Natural killer cell treated with Interleukin-12 subunit alpha and Interleukin-12 subunit beta and Interleukin-15 and Interleukin-18, amount 100 ng/mL, for 72 hours (primary cell): Measurements from ENCODE around the gene SYT8. TPM values are rescaled to one million over a fixed set of nuclear protein-coding genes. Genes with fewer than 3 reads are reported as not detected.

ENCODE experiments used
- ATAC-seq, 2 donors: fragments of 150-1000 bp; cut with Tn5 transposase in 1 of 2; sonication (Bioruptor Pico), chemical (Tn5 transposase) in 1 of 2; 2 replicates each; pipeline ENCODE4 v1.10.0; 2021
- DNase-seq: peaks from one replicate; pipeline ENCODE4 v3.0.0; 2022; ENCODE audit warnings: low spot score
- H3K27ac Mint-ChIP-seq, 2 donors: 1 replicate in 1 of 2; 2 replicates in 1 of 2; pipeline ENCODE4 v1.8.0; 2022; ENCODE audit warnings: mixed read lengths in 2 of 2, mild to moderate bottlenecking in 1 of 2, moderate library complexity in 1 of 2
- H3K27me3 Mint-ChIP-seq, 2 donors: 1 replicate in 1 of 2; 2 replicates in 1 of 2; pipeline ENCODE4 v1.8.0; 2022; ENCODE audit warnings: mixed read lengths in 2 of 2
- H3K36me3 Mint-ChIP-seq: one replicate; pipeline ENCODE4 v1.8.0; 2022; ENCODE audit warnings: mixed read lengths
- H3K4me1 Mint-ChIP-seq, 2 donors: 1 replicate in 1 of 2; 2 replicates in 1 of 2; pipeline ENCODE4 v1.8.0; 2022; ENCODE audit warnings: low read depth in 2 of 2, mixed read lengths in 2 of 2, mild to moderate bottlenecking in 1 of 2
- H3K4me3 Mint-ChIP-seq: one replicate; pipeline ENCODE4 v1.8.0; 2022; ENCODE audit warnings: mixed read lengths
- H3K9me3 Mint-ChIP-seq: 2 replicates; pipeline ENCODE4 v1.8.0; 2022; ENCODE audit warnings: mixed read lengths
- total RNA-seq, 2 donors: library from RNA; stranded (reverse); gene quantifications; one replicate each; pipeline ENCODE4 v1.2.3, GENCODE V29; 2022

SYT8 gene
- total RNA-seq, 2 donors from 2014 or later: not detected

DNA sequence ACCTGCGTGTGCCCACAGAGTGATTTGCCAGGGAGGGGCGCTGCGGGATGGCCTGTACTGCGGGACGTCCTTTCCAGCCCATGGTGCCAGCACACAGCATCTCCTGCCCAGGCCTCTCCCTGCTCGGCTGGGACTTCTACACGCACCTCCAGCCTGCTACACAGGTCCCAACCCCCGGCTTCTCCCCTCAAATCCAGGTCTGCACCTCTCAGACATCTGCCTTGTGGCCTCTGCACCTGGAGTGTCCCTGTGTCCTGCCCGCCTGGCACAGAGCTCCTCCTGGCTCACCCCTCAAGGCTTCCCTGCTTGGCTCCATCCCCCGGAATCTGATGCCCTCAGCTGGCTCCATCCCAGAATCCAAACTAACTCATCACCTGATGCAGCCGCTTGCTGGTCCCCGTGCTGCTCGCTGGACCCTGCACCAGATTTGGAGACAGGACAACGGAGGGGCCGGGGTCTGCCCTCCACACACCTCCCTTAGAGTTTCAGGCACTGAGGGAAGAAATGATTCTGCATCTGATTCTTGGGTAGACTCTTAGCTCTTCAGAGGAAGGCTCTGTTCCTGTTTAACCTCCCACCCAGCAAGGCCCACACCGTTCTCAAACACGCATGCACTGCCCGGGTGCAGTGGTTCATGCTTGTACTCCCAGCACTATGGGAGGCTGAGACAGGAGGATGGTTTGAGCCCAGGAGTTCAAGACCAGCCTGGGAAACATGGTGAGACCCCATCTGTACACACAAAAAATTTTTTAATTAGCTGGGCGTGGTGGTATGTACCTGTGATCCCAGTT lies 14.0 kb downstream of the SYT8 start:
- peaks cover 0 to 6% of the 10 kb centered on the region in 2 donors for H3K27me3 Mint-ChIP-seq
- ATAC-seq: no peak
- H3K36me3 Mint-ChIP-seq: no peaks in the 10 kb centered on the region
- peaks cover 46 to 62% of the 10 kb centered on the region in 2 donors for H3K4me1 Mint-ChIP-seq
- no peak for DNase-seq
- H3K27ac Mint-ChIP-seq: peak overlapping the region; percentile 54 to 90
- no peaks in the 10 kb centered on the region for H3K9me3 Mint-ChIP-seq
- peak overlapping the region; percentile 37 for H3K4me3 Mint-ChIP-seq

DNA sequence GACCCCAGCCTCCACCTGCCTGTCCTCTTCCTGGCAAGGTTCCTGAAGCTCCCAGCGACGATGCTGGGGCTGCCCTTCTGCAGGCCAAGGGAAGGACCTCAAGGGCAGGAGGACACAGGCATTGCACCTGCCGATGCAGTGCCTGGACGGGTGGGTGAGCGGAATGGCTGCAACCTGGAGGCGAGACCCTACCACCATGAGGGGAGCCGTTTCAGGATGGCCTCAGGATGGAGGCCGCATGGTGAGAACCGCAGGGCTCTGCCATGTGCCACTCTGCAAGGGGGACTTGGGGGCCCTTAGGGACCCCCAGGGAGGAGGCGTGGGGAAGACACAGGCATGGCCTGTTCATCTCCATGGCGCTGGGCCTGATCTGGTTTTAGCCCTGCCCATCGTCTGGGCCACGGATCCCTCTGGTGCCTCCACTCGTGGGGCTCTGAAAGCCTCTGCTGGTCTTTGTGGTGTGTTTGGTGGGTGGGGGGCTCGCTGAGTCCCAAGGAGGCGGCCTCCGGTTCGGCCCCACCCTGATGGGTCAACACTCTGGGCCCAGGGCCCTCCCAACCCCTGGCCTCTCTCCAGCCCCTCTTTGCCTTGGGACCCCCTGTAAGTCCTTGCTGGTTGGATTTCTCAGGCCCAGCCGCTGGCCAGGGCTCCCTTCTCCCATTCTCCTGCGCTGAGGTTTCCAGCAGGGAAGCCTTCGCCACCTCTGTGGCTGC lies 16.8 kb downstream of the SYT8 start:
- H3K4me1 Mint-ChIP-seq: peaks cover 44 to 47% of the 10 kb centered on the region in 2 donors
- no peaks in the 10 kb centered on the region for H3K9me3 Mint-ChIP-seq
- DNase-seq (no peak), ATAC-seq (no peak)
- no peaks in the 10 kb centered on the region for H3K36me3 Mint-ChIP-seq
- no peaks in the 10 kb centered on the region for H3K27me3 Mint-ChIP-seq
- H3K4me3 Mint-ChIP-seq: peak overlapping the region; percentile 93
- peak overlapping the region; percentile 91 to 99 for H3K27ac Mint-ChIP-seq

DNA sequence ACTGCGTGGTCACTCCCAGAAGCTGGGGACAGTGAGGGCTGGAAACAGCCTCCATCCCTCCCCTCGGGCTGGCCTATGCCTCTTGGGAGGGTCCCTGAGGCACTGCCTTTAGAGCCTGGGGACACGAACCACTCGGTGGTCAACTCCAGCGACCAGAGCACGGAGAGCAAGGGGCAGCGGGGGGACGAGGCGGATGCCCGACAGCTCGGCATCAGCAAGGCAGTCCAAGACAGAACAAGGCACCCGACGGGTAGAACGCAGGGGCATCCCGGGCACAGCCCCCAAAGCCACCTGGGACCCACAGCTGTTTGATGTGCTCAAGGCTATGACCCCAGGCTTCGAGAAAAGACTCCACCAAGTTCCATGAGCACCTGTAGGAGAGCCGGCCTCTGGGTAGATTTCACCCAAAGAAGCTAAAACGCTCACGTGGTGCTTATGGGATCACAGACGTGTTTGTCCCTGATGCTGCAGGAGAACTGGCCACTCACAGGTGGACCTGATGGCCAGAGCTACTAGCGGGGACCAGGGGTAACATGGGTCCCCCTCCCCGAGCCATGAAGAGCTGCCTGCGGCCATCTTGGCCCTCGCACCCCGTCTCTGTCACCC lies 17.6 kb downstream of the SYT8 start:
- H3K36me3 Mint-ChIP-seq: no peaks in the 10 kb centered on the region
- H3K27ac Mint-ChIP-seq: peak overlapping the region; percentile 91 to 99
- H3K9me3 Mint-ChIP-seq: no peaks in the 10 kb centered on the region
- DNase-seq: no peak
- no peaks in the 10 kb centered on the region for H3K27me3 Mint-ChIP-seq
- no peak for ATAC-seq
- peak overlapping the region; percentile 93 for H3K4me3 Mint-ChIP-seq
- peaks cover 44% of the 10 kb centered on the region in 2 donors for H3K4me1 Mint-ChIP-seq

DNA sequence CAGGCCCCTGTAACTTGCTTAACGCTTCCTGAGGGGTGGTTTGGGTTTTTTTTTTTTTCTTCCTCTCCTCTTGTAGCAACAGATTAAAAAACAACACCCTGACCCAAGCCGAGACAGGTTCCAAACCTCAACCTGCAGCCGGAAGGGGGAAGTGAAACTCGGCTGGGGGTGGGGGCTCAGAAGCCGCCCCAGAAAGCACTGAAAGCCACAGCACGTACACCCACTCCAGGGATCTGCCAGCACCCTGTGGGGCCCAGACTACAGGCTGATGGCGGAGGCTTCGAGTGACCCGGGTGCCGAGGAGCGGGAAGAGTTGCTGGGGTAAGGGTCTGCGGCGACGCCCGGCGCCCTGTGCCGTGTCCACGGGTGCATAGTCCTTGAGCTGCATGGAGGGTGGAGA lies 18.1 kb downstream of the SYT8 start, which contains the start of gene LSP1:
Gene LSP1 (plus strand): TSS at position 208 of the 400 bp plus-strand sequence. CDS start 61 bp downstream, at position 269.
- Mint-ChIP-seq H3K36me3 (no peaks in the 10 kb centered on the region), H3K4me1 (peaks cover 39 to 44% of the 10 kb centered on the region in 2 donors), H3K27ac (peak within 1 kb of the TSS; percentile 91 to 99), H3K4me3 (peak within 1 kb of the TSS; percentile 93), H3K27me3 (no peaks in the 10 kb centered on the region), H3K9me3 (no peaks in the 10 kb centered on the region)
- DNase-seq: peak; percentile 91
- ATAC-seq: peak; percentile 78 to 82

DNA sequence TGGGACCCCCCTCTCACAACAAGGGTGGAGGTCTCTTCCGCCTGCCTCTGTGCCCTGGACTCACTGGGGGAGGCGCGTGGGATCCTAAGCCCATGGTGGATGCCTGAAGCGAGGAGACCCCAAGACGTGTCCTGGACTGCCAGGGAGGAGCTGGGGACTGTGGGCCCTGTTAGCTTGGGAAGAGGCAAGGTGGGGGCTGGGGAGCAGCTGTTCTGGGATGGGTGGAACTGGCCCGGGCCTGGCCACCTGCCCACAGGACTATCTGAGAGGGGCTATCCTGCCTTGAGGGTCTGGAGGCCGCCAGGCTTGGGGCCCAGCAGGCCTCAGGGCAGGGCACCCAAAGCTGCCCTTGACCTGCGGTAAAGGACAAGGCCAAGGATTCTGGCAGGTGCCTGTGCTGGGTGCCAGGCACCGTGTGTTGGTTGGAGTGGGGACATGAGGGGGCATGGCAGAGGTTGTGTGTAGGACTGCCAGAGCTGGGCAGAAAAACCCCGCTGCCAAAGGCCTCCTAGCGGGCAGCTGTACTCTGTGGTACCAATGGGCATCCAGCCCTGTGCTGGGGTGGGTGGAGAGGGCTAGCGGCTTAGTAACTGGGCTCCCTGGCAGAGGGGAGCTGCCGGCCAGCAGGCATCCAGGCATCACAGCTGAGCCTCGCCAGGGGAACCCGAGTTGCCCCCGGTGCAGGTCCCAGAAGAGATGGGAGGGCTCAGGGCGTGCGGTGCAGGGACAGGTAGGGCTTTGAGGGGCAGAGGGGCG lies 18.8 kb downstream of the SYT8 start:
- peak overlapping the region; percentile 93 for H3K4me3 Mint-ChIP-seq
- no peaks in the 10 kb centered on the region for H3K36me3 Mint-ChIP-seq
- H3K4me1 Mint-ChIP-seq: peaks cover 36 to 44% of the 10 kb centered on the region in 2 donors
- no peaks in the 10 kb centered on the region for H3K9me3 Mint-ChIP-seq
- no peak for DNase-seq
- peak in 1 of 2 donors; percentile 4 for ATAC-seq
- no peaks in the 10 kb centered on the region for H3K27me3 Mint-ChIP-seq
- peak overlapping the region; percentile 91 to 99 for H3K27ac Mint-ChIP-seq

DNA sequence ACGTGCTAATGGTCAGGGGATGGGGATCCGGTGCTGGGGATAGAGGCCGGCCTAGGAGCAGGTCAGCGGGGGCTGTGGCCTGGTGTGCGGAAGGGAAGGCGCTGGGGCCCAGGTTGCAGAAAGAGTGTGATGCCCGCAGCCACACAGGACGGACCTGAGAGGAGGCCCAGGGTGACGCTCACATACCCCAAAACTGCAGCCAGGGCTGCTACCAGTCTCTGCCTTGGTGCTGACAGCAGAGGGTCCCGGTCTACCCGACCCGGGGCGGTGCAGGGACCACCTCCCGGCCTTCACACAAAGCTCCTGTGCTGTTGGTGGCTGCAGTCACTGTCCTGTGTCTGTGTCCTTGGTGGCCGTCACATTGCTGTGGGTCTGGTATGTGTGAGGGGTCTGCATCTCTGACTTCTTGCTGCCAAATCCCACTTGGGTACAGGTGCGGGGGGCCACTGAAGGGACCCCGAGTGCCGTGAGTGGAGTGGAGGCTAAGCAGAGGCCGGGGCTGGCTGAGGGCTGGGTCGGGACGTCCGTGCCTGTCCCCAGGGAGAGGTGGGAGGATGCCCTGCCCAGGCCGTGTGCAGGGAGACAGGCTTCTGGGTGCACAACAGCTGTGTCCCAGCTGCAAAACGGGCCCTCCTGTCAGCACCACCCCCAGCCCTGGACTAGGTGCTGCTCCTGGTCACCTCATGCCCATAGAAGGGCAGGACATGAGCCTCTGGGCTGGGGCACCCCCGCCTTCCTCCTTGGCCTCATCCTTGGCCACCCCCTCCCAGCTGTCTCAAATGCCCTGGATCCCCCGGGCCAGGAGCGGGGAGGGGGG lies 19.6 kb downstream of the SYT8 start:
- ATAC-seq (peak in 1 of 2 donors; percentile 8), DNase-seq (no peak)
- H3K27ac Mint-ChIP-seq: peak overlapping the region; percentile 91 to 99
- peaks cover 29 to 38% of the 10 kb centered on the region in 2 donors for H3K4me1 Mint-ChIP-seq
- no peaks in the 10 kb centered on the region for H3K9me3 Mint-ChIP-seq
- H3K36me3 Mint-ChIP-seq: no peaks in the 10 kb centered on the region
- peak overlapping the region; percentile 93 for H3K4me3 Mint-ChIP-seq
- H3K27me3 Mint-ChIP-seq: no peaks in the 10 kb centered on the region

DNA sequence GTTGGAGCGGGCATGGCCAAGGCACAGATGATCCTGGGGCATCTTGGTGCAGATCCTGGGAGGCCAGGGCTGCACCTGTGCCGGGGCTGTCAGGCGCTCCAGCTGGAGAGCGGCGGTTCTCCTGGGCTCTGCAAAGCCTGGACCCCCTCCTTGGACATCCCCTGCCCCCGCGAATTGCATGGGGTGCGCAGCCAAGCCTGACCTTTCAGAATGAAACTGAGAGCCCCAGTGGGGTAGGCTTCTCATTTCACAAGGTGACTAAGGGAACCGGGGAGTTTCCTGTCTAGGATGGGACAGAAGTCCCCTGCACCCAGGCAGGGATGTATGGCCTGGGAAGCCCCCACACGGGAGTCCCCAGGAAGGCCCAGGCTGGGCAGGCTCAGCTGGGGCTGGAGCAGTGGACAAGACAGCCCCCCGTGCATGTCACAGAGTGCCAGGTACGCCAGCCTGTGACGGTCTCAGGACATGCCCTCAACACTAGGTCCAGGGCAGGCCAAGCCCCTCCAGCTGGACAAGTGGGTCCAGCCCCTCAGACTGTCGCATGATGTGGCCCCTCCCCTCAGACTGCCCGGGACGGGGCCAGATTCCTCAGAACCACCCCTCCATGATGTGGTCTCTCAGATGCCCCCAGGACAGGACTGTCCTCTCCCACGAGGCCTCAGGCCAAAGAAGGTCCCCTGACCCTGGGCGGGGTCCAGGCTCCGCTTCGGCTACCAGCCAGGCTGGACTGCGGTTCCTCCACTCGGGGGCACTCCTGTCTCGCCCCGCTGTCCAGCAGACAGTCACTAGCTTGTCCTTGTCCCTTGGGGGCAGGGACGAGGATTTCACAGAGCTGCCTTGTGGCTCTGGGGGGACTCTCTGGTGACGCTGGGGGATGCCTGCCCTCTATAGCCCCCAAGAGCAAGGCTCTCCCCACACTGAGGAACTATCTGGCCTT lies 20.4 kb downstream of the SYT8 start:
- Mint-ChIP-seq H3K27ac (peak overlapping the region; percentile 91 to 99), H3K9me3 (no peaks in the 10 kb centered on the region), H3K27me3 (no peaks in the 10 kb centered on the region), H3K4me3 (peak overlapping the region; percentile 93), H3K36me3 (no peaks in the 10 kb centered on the region), H3K4me1 (peaks cover 23 to 36% of the 10 kb centered on the region in 2 donors)
- DNase-seq (peak; percentile 83), ATAC-seq (peak; percentile 51 to 78)

DNA sequence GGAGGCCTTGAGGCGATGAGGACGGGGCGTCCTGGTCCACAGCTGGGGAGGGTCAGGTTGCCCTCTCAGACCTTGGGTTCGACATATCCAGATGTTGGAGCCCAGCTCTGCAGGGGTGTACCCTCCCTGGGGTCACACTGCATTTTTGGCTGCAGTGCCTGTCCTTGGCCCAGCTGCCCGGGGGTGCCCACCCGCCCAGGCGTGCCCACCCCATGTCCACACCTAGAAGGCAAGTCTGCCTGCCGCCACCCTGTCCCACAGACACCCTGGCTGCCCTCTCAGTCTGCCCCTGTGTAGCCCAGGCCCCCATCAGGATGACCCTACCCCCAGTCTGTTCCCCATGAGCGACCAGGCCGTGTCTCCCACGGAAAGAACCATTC lies 21.1 kb downstream of the SYT8 start:
- peaks cover 17 to 32% of the 10 kb centered on the region in 2 donors for H3K4me1 Mint-ChIP-seq
- H3K27ac Mint-ChIP-seq: peak overlapping the region; percentile 91 to 99
- no peaks in the 10 kb centered on the region for H3K9me3 Mint-ChIP-seq
- DNase-seq (no peak), ATAC-seq (no peak)
- peak overlapping the region; percentile 22 for H3K4me3 Mint-ChIP-seq
- H3K27me3 Mint-ChIP-seq: no peaks in the 10 kb centered on the region
- no peaks in the 10 kb centered on the region for H3K36me3 Mint-ChIP-seq

DNA sequence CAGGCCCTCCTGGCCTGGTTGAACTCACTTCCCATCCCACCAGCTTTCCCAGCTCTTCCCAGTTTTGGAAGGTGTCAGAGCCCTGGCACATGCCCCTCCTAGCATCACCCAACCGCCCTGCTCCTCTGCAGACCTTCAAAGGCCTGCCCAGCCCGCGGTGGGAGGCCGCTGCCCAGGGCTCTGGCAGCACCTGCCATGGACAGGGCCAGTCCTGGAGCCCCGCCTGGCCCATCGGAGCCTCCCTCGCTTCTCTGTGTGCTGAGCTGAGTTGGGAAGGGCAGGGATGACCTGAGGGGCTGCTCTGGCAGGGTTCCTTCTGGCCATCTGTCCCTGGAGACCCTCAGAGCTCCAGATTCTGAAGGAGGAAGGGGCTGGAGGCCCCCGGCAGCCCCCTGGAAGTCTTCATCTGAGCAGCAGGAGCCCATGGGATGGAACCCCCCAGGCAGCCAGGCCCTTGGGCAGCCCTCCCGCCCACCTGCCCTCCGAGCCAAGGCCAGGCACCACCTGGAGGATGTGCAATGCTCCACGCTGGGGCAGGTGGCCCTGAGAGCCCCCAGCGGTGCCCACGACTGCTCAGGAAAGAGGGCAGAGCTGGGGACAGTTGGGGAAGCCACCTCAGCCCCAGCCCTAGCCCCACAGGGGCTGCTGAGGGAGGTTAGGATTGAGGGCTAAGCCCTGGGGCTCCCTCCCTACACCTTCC lies 21.7 kb downstream of the SYT8 start:
- Mint-ChIP-seq H3K9me3 (no peaks in the 10 kb centered on the region), H3K27ac (peak overlapping the region; percentile 91 to 99), H3K4me1 (peaks cover 14 to 27% of the 10 kb centered on the region in 2 donors), H3K36me3 (no peaks in the 10 kb centered on the region), H3K4me3 (peak overlapping the region; percentile 22), H3K27me3 (no peaks in the 10 kb centered on the region)
- DNase-seq (no peak), ATAC-seq (no peak)

DNA sequence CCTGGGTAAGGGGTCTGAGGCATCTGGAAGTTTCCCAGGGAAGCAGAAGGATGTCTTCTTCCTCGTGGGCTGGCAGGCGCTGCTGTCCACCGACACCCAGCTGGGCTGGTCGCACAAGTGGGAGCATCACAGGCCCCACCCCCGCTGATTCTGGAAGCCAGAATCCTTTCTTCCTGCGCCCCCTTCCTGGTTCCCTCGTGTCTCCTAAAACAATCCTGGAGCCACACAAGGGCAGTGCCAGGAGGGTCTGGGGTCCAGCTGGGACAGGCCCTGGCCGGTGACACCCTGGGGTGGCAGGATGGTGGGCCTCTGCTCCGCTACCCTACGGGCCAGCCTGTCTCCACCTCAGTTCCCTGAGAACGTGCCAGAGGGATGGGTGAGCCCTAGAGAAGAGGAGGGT lies 22.3 kb downstream of the SYT8 start:
- no peak overlapping the region for H3K4me3 Mint-ChIP-seq
- H3K9me3 Mint-ChIP-seq: no peaks in the 10 kb centered on the region
- ATAC-seq (no peak), DNase-seq (no peak)
- peaks cover 11 to 24% of the 10 kb centered on the region in 2 donors for H3K4me1 Mint-ChIP-seq
- H3K27me3 Mint-ChIP-seq: no peaks in the 10 kb centered on the region
- H3K36me3 Mint-ChIP-seq: no peaks in the 10 kb centered on the region
- no peak overlapping the region for H3K27ac Mint-ChIP-seq

DNA sequence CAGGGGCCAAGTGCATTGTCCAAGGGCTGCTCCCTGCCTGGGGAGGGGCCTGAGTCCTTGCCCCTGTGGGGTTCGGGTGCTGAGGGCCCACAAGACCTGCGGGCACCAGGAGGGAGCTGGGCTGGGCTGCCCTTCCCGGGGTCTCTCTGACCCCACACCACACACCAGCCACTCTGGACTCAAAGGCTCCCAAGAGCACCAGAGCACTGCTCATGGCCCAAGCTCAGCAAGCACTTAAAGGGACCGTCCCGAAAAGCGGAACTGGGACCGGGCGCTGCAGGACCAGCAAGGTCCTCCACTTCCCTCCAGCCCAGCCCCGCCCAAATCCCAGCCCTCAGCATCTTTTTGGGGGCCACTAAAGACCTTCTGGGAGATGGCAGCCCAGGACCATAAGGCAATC lies 23.4 kb downstream of the SYT8 start:
- H3K4me1 Mint-ChIP-seq: peaks cover under 1 to 17% of the 10 kb centered on the region in 2 donors
- H3K27ac Mint-ChIP-seq: peak overlapping the region in 1 of 2 donors; percentile 8
- H3K36me3 Mint-ChIP-seq: no peaks in the 10 kb centered on the region
- H3K9me3 Mint-ChIP-seq: no peaks in the 10 kb centered on the region
- no peaks in the 10 kb centered on the region for H3K27me3 Mint-ChIP-seq
- no peak overlapping the region for H3K4me3 Mint-ChIP-seq
- ATAC-seq (no peak), DNase-seq (no peak)
